Natural killer cell (primary cell): Measurements from ENCODE around the gene LRP1B. TPM values are rescaled to one million over a fixed set of nuclear protein-coding genes. Genes with fewer than 3 reads are reported as not detected.

ENCODE experiments used
- ATAC-seq, 3 donors: fragments of 150-1000 bp in 2 of 3; fragments of 200-7000 bp in 1 of 3; cut with Tn5 transposase; 1 replicate in 1 of 3; 2 replicates in 2 of 3; pipeline ENCODE4 v1.10.0; 2021; ENCODE audit warnings: mild to moderate bottlenecking in 2 of 3, moderate library complexity in 2 of 3
- DNase-seq, 2 donors: peaks; one replicate each; pipeline versions ENCODE4 v3.0.0 to v3.0.0-alpha.2; 2013 to 2021; ENCODE audit warnings: mixed read lengths in 1 of 2
- H3K27ac ChIP-seq: one replicate; pipeline ENCODE4 v1.5.1; 2013; ENCODE audit warnings: mild to moderate bottlenecking, low read length
- H3K27me3 ChIP-seq: one replicate; pipeline ENCODE4 v1.6.1; 2013; ENCODE audit warnings: low read length; ENCODE audit not compliant: control insufficient read depth, insufficient read depth
- H3K36me3 ChIP-seq: one replicate; pipeline ENCODE4 v1.6.1; 2013; ENCODE audit warnings: low read length; ENCODE audit not compliant: control insufficient read depth, insufficient read depth
- H3K4me1 ChIP-seq: one replicate; pipeline ENCODE4 v1.6.1; 2013; ENCODE audit warnings: low read length; ENCODE audit not compliant: control insufficient read depth, insufficient read depth
- H3K4me3 ChIP-seq: one replicate; pipeline ENCODE4 v1.5.1; 2013; ENCODE audit warnings: low read length
- H3K9me3 ChIP-seq: one replicate; pipeline ENCODE4 v1.6.1; 2013; ENCODE audit warnings: low read length; ENCODE audit not compliant: control insufficient read depth, insufficient read depth
- H3K27ac Mint-ChIP-seq, 2 donors: one replicate each; pipeline ENCODE4 v1.8.0; 2022; ENCODE audit warnings: mild to moderate bottlenecking in 2 of 2, mixed read lengths in 2 of 2, moderate library complexity in 1 of 2
- H3K27me3 Mint-ChIP-seq, 2 donors: one replicate each; pipeline ENCODE4 v1.8.0; 2022; ENCODE audit warnings: low read depth in 2 of 2, mixed read lengths in 2 of 2
- H3K36me3 Mint-ChIP-seq: one replicate; pipeline ENCODE4 v1.8.0; 2022; ENCODE audit warnings: mixed read lengths
- H3K4me1 Mint-ChIP-seq, 2 donors: one replicate each; pipeline ENCODE4 v1.8.0; 2022; ENCODE audit warnings: mixed read lengths in 2 of 2
- H3K4me3 Mint-ChIP-seq: one replicate; pipeline ENCODE4 v1.8.0; 2022; ENCODE audit warnings: mild to moderate bottlenecking, moderate library complexity, mixed read lengths
- H3K9me3 Mint-ChIP-seq, 2 donors: one replicate each; pipeline ENCODE4 v1.8.0; 2022; ENCODE audit warnings: mixed read lengths in 2 of 2
- CTCF ChIP-seq: fragments of 200-600 bp; IDR thresholded peaks from one replicate; pipeline ENCODE4 v1.8.0; 2022; ENCODE audit warnings: antibody characterized with exemption
- WGBS: methylation state at CpG from one replicate; pipeline ENCODE4 v1.1.7; 2013; ENCODE audit warnings: missing lambda C conversion rate; ENCODE audit not compliant: insufficient coverage; 5-methylcytosine and 5-hydroxymethylcytosine counted together
- intact Hi-C: fragments of 100-400 bp; cut with micrococcal nuclease; formaldehyde crosslinking; loops from one replicate; pipeline ENCODE4 v1.14.2; 2022
- total RNA-seq, 4 donors: library from RNA; stranded (reverse); fragments of 120-200 nt in 1 of 4; gene quantifications; one replicate each; pipeline versions ENCODE4 v1.2.3 to v1.2.4, GENCODE V29; 2013 to 2022

LRP1B gene
- total RNA-seq, 3 donors from 2014 or later (not counting 1 experiment from before 2014, with no cell fraction given), result 0.05 TPM; not detected in 2

GRCh38 chr2:142020368-142020767 lies 110.4 kb downstream of the LRP1B start:
- 71% methylated on average over 1 of the region's 1 CpG for WGBS
- Mint-ChIP-seq H3K4me3 (no peak overlapping the region), H3K36me3 (no peaks in the 10 kb centered on the region), H3K27me3 (no peaks in the 10 kb centered on the region), H3K4me1 (no peaks in the 10 kb centered on the region), H3K9me3 (peaks cover 2 to 12% of the 10 kb centered on the region in 2 donors), H3K27ac (no peak overlapping the region)
- DNase-seq (no peak), ATAC-seq (no peak)
- H3K4me3 ChIP-seq, result no peak overlapping the region
- TF ChIP-seq CTCF, result no peak
- H3K27me3 ChIP-seq, result no peaks in the 10 kb centered on the region
- H3K9me3 ChIP-seq, result no peaks in the 10 kb centered on the region
- no peak overlapping the region for H3K27ac ChIP-seq
- H3K36me3 ChIP-seq, result no peaks in the 10 kb centered on the region
- no peaks in the 10 kb centered on the region for H3K4me1 ChIP-seq
- intact Hi-C loops, result no loop called here

GRCh38 chr2:142014536-142014935 lies 116.3 kb downstream of the LRP1B start:
- Histone ChIP-seq H3K4me1 (no peaks in the 10 kb centered on the region), H3K9me3 (no peaks in the 10 kb centered on the region), H3K36me3 (no peaks in the 10 kb centered on the region), H3K4me3 (no peak overlapping the region), H3K27ac (no peak overlapping the region), H3K27me3 (no peaks in the 10 kb centered on the region)
- H3K36me3 Mint-ChIP-seq, result no peaks in the 10 kb centered on the region
- no peak overlapping the region for H3K27ac Mint-ChIP-seq
- 90% methylated on average over 1 of the region's 1 CpG for WGBS
- intact Hi-C loops, result no loop called here
- H3K9me3 Mint-ChIP-seq, result peaks cover 2 to 6% of the 10 kb centered on the region in 2 donors
- TF ChIP-seq CTCF, result no peak
- no peaks in the 10 kb centered on the region for H3K27me3 Mint-ChIP-seq
- ATAC-seq (no peak), DNase-seq (no peak)
- H3K4me1 Mint-ChIP-seq, result no peaks in the 10 kb centered on the region
- no peak overlapping the region for H3K4me3 Mint-ChIP-seq

- no peak for ATAC-seq
- no peaks in the 10 kb centered on the region for H3K27me3 Mint-ChIP-seq
- H3K36me3 Mint-ChIP-seq, result no peaks in the 10 kb centered on the region
- Histone ChIP-seq H3K4me1 (no peaks in the 10 kb centered on the region), H3K36me3 (no peaks in the 10 kb centered on the region), H3K9me3 (no peaks in the 10 kb centered on the region), H3K27ac (no peak overlapping the region), H3K4me3 (no peak overlapping the region), H3K27me3 (no peaks in the 10 kb centered on the region)
- intact Hi-C loops, result no loop called here
- no peak for DNase-seq
- no peak for TF ChIP-seq CTCF
- no peaks in the 10 kb centered on the region for H3K4me1 Mint-ChIP-seq
- no peak overlapping the region for H3K4me3 Mint-ChIP-seq
- H3K27ac Mint-ChIP-seq, result no peak overlapping the region
- no CpG with 5 or more reads among the region's 2 CpGs for WGBS
- peaks cover 2 to 8% of the 10 kb centered on the region in 2 donors for H3K9me3 Mint-ChIP-seq
These were observed 118.0 kb downstream of the LRP1B start for GRCh38 chr2:142012797-142013196.

GRCh38 chr2:142010477-142011270 lies 120.1 kb downstream of the LRP1B start:
- no peaks in the 10 kb centered on the region for H3K4me1 Mint-ChIP-seq
- H3K27ac ChIP-seq, result no peak overlapping the region
- no peaks in the 10 kb centered on the region for H3K36me3 Mint-ChIP-seq
- no peak overlapping the region for H3K27ac Mint-ChIP-seq
- H3K4me1 ChIP-seq, result no peaks in the 10 kb centered on the region
- TF ChIP-seq CTCF, result no peak
- 92% methylated on average over 9 of the region's 11 CpGs for WGBS
- DNase-seq (no peak), ATAC-seq (no peak)
- no peaks in the 10 kb centered on the region for H3K27me3 ChIP-seq
- H3K4me3 ChIP-seq, result no peak overlapping the region
- H3K4me3 Mint-ChIP-seq, result no peak overlapping the region
- intact Hi-C loops, result no loop called here
- no peaks in the 10 kb centered on the region for H3K9me3 ChIP-seq
- peaks cover 2 to 6% of the 10 kb centered on the region in 2 donors for H3K9me3 Mint-ChIP-seq
- no peaks in the 10 kb centered on the region for H3K27me3 Mint-ChIP-seq
- H3K36me3 ChIP-seq, result no peaks in the 10 kb centered on the region
